ENCODE results near the gene WDR45B. TPM values are rescaled to one million over a fixed set of nuclear protein-coding genes. Genes with fewer than 3 reads are reported as not detected.

Gene WDR45B
- total and polyA plus RNA-seq, 10 donors = 30.9 to 80.2 (median 65.6) TPM

- 75 to 88% (median 87%) methylated on average over 20 of the region's 20 CpGs for WGBS, 5 donors
- H3K27me3 ChIP-seq (replicated peaks in 1 of 7) = no peaks in the 10 kb centered on the region
- peak overlapping the region in 7 of 8 donors; percentile 46 to 79 (median 67) for H3K27ac ChIP-seq
- no peak for DNase-seq
- no peaks in the 10 kb centered on the region for H3K9me3 ChIP-seq
- H3K36me3 ChIP-seq = peaks cover 3 to 94% (median 38%) of the 10 kb centered on the region in 6 donors
- H3K4me1 ChIP-seq = peaks cover 9 to 70% (median 42%) of the 10 kb centered on the region in 6 donors
- H3K4me3 ChIP-seq = no peak overlapping the region
- intact Hi-C loops (cut with DNase I; ENCODE audit: low total_unique reads) = no loop called here
- TF ChIP-seq POLR2AphosphoS5 (IDR thresholded peaks at IDR 0.05) (no peak), POLR2A (IDR thresholded peaks at IDR 0.05) (no peak), CTCF (IDR thresholded peaks at IDR 0.05 in 8 of 11, conservative IDR thresholded peaks at IDR 0.05 in 3 of 11) (no peak)
Measured at GRCh38 chr17:82602986-82603710, 45.1 kb downstream of the WDR45B start.

GRCh38 chr17:82602487-82602886, 45.8 kb downstream of the WDR45B start:
- H3K27ac ChIP-seq = peak overlapping the region; percentile 46 to 79 (median 51)
- TF ChIP-seq CTCF (IDR thresholded peaks at IDR 0.05 in 8 of 11, conservative IDR thresholded peaks at IDR 0.05 in 3 of 11) (no peak), POLR2AphosphoS5 (IDR thresholded peaks at IDR 0.05) (peak in 2 of 3 donors; percentile 51 to 60)
- H3K4me1 ChIP-seq = peaks cover 9 to 70% (median 42%) of the 10 kb centered on the region in 6 donors

GRCh38 chr17:82601447-82602000, 46.7 kb downstream of the WDR45B start:
- peak overlapping the region in 7 of 8 donors; percentile 20 to 79 (median 52) for H3K27ac ChIP-seq
- H3K4me3 ChIP-seq = no peak overlapping the region
- intact Hi-C loops (cut with DNase I; ENCODE audit: low total_unique reads) = no loop called here
- 95 to 99% (median 97%) methylated on average over 24 of the region's 24 CpGs for WGBS, 5 donors
- H3K27me3 ChIP-seq (replicated peaks in 1 of 7) = no peaks in the 10 kb centered on the region
- DNase-seq = no peak
- H3K36me3 ChIP-seq = peaks cover 3 to 100% (median 45%) of the 10 kb centered on the region in 6 donors
- H3K4me1 ChIP-seq = peaks cover 9 to 69% (median 43%) of the 10 kb centered on the region in 6 donors
- TF ChIP-seq CTCF (IDR thresholded peaks at IDR 0.05 in 8 of 11, conservative IDR thresholded peaks at IDR 0.05 in 3 of 11) (no peak), POLR2AphosphoS5 (IDR thresholded peaks at IDR 0.05) (peak in 2 of 3 donors; percentile 20 to 49)
- H3K9me3 ChIP-seq = no peaks in the 10 kb centered on the region

More at GRCh38 chr17:82602487-82602886, 45.8 kb downstream of the WDR45B start:
- 61 to 76% (median 66%) methylated on average over 21 of the region's 21 CpGs for WGBS, 5 donors
- H3K27me3 ChIP-seq (replicated peaks in 1 of 7) = no peaks in the 10 kb centered on the region
- no peak overlapping the region for H3K4me3 ChIP-seq
- no peak for DNase-seq
- no peaks in the 10 kb centered on the region for H3K9me3 ChIP-seq
- intact Hi-C loops (cut with DNase I; ENCODE audit: low total_unique reads) = no loop called here
- H3K36me3 ChIP-seq = peaks cover 3 to 94% (median 38%) of the 10 kb centered on the region in 6 donors

All from spleen (tissue), 11 donors.